Activated naive CD4-positive, alpha-beta T cell (primary cell): ENCODE measurements around the gene FAM53B.

Experiments
- DNase-seq, 4 experiments: peaks; one replicate each; lab custom pipeline; 2025; lab: John Stamatoyannopoulos, UW

The FAM53B gene

DNA sequence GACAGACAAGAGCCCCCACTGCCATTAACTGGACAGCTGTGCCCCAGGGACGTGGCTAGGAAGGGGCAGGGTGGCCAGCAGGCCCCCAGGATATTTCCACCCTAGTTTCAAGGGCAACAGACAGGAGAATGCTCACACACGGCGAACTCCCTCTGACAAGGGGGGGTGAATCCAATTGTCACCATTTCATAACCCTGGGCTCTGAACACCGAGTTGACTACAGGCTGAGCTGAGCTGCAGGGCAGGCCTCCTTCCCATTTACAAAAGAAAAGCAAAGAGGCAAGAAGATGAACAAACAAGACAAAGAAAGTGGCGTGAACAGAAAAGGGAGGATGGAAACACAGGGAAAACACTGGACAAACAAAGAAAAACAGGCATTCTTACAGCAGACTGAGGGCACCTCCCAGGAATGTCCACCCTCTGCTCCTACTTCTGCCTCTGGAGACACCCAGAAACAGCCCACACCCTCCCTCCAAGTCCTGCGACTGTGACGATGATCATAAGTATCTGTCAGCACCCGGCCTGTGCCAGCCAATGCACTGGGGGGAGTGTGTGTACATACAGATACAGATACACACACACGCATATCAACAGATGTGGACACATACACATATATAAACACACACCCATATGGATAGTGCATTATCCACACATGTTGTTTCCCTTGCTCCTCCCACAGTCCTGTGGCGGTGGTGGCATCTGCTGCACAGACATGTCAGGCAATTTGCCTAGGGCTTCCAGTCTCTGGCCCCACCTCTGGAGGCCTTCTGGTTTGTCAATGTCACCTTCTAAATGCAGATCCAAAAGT is 66.2 kb downstream of the FAM53B start:
- DNase-seq: no peak

DNA sequence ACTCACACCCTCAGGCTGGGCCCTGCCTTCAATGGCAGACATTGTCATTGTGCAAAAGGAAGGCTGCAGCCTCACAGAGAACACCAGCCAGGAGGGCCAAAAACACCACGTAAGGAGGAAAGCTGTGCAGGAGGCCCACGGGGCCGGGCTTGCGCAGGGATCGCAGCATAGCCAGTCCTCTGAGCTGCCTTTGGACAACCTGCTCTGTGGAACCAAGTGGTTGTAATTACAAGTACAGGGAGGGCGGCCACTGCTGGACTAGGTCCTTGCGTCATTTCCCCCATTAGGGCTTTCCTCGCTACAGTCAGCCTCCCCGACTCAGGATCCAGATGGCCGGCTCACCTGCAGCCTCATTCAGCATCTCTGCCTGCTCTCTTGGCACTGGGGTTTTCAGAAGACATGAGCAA is 66.9 kb downstream of the FAM53B start:
- no peak for DNase-seq

DNA sequence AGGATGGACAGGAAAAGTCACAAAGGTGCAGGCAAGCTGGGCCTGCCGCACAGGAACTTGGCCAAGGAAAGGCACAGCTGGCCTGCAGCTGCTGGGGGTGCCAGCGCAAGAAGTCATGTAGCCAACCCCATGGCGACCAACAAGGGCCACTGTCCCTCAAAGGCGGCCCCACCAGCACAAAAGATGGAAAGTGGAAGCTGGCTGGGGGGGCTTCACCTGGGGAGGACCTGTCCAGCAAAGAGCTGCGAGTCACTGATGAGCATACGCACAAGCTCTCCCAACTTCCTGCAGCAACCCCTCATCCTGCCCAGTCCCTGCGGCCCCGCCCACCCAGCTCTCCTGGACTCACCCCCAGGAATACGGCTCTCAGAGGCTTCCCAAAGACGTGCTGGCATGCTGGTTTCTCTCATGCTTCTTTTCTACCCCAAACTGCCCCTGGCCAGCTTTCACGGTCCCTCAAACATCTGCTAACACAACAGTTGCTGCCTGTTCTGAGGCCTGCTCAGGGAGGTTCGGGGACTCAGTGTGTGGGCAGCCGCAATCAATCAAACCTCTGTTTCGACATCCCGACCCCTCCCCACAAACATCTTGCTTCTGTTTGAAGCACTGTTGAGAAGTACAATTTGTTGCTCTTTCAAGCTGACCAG is 67.6 kb downstream of the FAM53B start:
- DNase-seq: no peak

DNA sequence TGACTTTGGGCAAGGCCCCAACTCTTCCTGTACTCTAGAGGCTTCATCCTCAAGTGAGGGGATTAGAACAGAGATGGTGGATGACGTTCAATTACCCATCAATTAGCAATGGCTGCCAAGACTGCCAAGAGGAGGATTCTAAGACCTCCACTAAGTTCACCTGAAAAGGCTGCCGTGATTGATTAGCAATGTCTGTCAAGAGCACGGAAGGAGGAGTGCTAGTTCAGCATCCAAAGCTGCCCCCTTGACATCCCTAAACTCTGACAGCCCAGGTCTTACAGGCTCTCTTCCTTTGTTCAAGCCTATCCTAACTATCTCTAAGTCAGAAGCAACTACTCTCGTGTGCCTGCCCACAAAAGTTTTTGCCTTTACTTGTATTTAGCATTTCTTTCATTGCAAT is 68.4 kb downstream of the FAM53B start:
- no peak for DNase-seq

DNA sequence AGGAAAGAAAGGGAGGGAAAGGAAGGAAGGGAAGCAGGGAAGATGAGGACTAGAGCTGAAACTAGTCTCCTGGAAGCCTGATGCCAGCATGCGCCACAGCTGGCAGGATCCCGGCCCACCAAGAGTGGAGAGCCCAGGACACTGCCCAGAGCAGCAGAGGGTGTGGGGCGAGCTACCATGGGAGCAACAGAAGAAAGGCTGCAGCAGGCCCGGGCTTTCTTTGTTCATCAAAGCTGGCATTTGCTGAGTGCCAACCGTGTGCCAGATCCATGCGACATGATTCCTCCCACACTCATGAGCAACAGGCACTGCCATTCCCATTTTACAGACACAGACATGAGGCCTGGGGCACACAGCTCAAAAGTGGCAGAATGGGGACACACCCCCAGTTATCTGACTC is 68.9 kb downstream of the FAM53B start:
- no peak for DNase-seq

DNA sequence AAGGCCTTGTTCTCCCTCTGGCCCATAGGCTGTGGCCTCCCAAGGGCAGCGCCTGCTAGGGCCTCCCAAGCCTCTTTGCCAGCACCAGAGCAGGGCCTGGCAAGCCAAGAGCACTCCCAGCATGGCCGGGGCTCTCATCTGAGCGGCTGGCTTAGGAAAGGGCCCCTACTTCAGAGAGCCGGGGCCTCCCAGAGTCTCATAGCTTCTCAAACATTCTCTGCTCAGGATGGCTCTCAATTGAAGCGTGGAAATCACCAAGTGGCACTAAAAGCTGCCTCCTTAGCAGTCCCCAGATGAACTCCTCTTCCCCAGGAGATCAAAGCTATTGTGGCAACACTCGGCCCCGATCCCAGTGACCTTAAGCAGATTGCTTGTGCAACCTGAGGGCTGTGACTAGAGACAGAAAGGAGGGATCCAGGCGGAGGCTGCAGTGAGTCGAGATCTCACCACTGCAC is 69.4 kb downstream of the FAM53B start:
- DNase-seq: no peak

DNA sequence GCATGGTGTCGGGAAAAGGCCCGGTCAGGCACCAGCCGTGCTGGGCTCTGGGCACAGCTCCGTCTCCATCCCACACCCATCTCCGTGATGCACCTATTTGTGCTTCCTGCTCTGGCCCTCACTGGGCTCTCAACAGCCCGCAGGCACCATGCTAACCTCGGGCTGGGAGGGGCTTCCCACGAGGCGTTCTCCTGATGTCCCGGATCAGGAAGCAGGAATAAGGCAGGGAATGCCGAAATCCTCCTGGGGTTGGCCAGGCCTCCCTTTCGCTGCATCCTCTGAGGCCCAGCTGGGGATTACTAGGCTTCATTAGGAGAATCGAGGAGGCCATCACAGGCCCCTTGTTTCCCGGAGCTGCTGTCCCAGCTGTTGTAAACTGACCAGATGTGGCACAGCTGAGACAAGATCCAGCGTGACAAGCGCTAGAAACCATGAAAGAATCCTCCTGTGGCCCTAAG is 72.0 kb downstream of the FAM53B start:
- no peak for DNase-seq

DNA sequence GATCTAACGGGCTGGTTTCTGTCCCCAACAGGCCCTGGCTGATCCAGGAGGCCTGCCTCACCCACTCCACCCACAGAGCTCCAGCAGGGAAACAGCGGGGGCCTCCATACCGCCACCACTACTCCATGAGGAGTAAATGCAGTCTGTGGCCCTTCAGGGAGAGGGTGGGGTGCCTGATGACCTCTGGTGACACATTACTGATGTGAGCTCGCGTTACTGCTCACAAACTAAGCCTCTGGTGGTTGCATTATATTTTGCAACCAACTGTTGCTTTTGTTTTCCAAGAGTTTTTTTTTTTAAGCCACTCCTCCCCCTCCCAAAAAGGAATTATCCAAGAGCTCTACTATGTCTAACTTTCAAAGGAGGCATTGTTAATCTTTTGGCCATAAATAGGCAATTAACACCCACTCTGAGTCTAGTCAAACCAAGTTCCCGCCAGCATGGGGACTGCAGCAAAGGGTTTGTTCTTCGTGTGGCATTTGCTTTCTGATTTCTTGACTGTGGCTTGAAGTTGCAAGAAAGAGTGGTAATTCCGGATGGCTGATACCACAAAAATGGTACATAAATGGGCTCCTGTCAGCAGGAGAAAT is 72.6 kb downstream of the FAM53B start:
- DNase-seq: no peak

DNA sequence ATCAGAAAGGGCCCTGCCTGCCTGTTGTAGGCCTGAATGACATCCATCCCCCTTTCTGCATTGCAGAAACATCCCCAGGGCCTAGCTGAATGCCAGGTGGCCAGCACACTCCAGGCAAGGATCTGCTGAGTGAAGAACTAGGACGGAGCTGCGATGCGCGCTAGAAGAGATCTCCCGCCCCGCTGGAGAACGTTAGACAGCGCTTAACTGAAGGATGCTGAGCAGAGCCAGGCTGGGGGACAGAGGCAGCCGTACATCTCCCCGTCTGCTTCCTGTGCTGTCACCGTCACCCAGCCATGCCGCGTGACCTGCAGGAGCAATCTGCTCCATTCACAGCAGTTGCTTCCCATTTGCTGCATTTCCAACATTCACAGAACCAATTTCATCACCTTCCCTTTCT is 73.3 kb downstream of the FAM53B start:
- peak in 2 of 4 experiments; percentile 12 to 38 for DNase-seq

DNA sequence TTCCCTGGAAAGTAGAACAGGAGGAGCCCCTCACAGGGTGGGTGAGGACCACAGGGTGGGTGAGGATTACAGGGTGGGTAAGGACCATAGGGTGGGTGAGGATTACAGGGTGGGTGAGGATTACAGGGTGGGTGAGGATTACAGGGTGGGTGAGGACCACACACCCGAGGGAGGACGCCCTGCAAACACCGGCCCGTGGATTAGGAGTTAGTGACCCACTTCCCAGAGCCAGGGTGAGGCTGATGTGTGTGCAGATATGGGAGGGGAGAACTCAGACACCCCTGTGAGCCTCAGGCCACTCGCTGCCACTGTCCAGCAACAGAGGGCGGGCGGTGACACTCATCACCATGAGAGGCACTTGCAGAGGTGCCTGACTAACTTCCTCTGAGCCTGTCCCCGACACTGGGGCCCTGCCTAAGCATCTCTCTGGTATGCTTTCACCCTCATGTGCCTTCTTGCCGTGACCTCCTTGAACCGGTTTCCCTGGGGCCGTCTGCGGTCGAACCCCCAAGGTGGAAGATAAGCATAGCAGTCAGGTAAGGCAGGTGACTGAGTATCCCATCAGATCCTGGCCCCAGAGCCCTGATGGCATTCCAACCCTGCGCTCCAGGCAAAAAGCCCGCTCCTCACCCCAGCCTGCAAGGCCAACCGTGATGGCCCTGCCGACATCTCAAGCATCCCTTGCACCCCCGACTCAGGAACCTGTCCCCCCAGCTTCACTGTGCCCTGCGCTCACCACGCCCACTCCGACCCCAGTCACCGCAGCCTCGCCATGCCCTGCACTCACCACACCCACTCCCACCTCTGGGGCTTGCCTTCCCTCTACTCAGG is 74.1 kb downstream of the FAM53B start:
- DNase-seq: no peak

DNA sequence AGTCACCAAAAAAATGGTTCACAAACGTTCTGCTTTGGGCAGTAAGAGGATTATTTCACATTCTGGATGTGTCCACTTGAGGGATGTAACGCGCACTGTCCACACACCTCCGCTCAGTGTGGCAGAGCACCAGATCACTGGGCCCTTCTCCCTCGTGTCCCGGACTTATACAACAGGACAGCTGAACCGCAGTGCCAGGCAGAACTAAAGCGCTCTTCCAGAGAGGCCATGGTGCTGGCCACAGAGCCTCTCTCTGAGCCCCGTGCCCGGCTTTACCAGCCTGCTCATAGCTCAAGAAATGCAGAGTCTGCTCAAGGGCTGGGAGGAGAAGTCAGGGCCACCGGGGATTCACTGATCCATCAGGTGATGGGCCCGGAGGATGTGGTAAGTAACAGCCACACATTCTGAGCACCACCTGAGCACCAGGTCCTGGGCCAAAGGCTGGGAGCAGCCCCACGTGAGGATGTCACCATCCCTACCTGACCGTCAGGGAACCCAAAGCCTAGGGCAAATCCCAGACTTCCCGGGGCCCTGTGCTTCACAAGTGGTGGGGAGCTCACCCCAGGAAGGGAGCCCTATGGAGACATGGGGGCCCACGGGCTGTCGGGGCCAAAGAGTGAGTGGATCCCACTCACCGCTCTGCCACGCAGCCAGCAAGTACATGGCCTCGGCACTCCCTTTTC is 74.9 kb downstream of the FAM53B start:
- no peak for DNase-seq

DNA sequence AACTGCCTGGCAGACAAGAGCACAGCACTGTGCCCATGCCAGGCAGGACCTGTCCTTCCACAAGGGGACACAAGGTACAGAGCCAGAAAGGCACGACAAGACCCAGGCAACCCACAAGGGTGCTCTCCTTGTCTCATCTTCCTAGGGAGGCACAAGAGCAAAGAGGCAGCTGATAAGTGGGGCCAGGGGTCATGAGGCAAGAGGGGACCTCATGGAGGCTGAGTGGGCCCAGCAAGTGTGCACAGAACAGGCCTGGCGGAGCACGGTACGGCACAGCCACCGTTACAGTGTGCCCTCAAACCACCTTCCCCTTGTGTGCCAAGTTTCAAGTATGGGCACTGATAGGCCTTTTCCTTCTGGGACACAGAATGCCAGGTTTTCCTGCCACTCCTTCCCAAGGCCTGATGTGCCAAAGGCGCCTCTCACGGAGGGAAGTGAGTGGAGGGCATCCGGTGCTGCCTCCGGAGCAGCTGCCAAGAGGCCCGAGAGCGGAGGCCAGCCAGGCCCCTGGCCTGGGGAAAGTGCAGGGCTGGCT is 75.6 kb downstream of the FAM53B start:
- DNase-seq: no peak

DNA sequence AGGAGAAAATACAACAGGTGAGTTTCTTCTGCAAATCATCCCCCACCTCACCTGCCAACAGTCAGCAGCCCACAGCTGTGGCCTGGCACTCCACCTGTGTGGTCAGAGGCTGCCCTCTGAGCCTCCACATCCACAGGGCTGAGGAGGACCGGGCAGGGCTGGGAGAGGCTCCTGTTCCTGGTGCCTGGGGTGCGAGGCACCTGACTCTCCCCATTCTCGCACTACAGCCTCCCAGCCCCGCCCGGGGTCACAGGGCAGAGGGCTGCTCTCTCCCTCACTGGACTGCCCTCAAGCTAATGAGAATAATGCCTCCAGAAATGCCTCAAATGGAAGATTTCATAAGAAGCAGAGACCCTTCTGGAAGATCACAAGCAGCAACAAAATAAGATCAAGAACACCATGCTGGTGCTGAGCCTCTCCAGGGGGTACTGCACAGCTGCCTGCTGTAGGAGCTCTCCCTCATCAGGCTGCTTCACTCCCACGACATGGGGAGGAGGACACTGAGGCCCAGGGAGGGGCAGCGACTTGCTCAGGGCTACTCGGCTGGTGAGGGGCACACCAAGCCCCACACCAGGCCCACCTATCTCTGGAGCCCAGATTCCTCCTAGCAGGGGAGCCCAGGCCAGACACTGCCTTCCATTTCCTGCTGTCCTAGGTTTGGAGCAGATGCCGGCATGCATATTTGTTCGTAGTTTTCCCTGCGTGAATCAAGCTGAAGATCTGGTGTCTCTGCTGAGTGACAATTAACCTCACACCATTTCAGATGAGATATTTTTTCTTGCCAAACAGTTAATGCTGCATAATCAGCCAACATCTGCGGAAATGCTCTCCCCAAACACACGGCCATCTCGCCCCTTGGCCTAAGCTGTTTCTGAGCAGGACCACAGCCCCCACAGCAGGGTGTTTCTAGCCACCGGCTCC is 76.5 kb downstream of the FAM53B start:
- DNase-seq: no peak

DNA sequence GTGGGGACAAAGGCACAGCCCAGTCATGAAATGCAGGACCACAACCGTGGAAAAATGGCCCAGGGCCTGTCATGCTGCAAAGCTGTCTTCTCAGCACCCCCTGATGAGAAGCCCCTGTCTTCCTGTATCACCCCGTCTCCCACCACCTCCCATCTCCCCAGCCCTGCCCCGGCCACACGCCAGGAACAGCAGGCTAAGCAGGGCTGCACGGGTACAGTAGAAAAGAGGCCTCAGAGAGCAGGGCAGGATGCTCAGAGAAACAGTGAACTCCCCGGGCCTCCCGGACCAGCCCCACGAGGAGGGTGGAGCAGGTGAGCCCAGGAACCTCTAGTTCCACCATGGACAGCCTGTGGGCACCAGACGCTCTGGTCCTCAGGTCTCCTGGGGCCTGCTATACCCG is 77.7 kb downstream of the FAM53B start:
- no peak for DNase-seq

DNA sequence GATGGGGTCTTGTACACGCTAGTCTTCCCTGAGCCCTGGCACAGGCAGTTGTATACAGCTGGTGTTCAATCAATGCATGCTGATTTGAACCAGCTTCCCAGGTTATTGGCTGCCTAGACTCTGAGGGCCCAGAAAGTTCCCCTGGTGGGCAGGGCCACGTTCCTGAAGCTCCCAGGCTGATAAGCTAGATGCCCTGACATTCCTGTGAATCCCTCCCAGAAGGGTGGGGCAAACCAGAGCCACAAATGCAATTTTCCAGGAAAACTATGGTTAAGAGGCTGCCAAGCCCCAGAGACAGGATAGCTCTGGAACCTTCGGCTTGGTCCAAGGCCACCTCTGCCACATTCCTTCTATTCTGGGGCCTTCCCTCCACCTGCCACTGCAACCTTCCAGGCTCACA is 78.2 kb downstream of the FAM53B start:
- no peak for DNase-seq

DNA sequence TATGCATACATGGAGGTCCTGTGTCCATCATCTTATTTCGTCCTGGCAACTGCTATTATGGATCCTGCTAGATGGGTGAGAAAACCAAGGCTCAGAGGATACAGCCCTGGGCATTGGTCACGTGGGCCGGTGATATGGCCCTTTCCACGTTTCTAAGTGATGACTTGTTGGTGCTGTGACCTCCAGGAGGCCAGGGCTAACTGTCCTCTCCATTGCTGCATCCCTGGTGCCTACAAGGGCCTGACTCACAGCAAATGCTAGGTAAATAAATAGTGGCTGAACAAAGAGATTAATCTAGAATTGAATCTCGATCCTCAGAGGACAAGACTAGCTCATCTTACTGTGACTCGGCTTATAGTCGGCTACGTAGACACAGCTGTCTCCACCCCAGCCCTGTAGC is 78.6 kb downstream of the FAM53B start:
- DNase-seq: no peak

DNA sequence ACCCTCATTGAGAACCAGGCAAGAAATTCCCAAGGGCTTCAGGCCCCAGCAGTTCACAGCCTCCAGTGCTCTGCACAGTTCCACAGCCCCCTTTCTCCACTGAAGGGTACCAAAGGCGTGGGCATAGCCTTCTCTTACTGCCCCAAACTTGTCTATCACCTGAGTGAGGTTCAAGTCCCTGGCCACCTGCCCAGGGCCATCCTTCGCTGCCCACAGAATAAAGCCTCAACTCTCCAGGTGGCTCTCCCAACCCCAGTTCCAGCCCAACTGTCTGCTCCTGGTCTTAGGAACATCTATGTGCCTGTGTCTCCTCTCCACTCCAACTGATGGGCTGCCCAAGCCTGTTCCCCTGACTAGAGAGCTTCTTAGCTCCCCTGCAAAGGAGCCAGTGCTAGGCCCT is 79.1 kb downstream of the FAM53B start:
- no peak for DNase-seq

DNA sequence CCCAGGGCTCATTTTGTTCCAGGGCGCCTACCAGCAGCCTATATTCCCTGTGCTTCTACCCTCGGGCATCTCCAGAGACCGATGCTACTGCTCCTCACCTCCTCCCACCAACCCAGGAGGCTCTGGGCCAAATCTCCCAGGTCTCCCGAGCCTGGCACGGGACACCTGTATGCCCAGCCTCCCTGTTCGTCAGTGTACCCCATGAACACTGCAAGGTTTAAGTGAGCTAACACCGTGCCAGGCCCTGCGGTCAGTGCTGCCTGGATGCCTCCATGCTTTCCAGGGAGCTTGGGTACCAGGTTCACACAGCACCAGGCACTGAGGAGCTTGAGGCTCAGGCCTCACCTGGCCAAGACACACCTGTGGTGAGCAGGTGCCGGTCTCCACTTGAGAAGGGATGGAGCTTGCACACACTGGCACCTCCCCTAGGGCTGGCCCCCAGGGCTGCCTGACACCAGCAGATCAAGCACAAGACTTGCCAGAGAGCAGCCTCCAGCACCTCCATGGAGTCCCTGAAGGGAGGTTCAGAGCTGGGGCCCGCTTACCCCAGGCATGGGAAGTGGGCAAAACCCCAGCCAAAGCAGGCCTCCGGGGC is 80.3 kb downstream of the FAM53B start:
- DNase-seq: no peak

DNA sequence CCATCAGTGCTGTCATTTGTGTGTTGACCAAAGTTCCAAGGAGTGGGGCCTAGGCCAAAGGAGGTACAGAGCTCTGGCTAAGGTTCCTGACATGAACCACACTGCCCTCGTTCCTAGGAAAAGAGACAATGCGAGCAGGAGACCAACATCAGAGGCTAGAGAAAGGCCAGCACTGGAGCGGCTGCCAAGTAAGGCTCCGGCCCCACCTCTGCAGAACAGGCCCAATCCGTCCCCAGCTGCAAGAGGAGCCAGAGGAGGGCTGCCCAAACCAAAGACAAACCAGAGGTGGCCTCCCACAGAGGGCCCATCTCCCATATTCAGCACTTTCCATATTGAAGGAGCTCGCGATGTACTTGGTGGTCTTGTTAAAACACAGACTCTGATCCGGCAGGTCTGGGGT is 81.0 kb downstream of the FAM53B start:
- no peak for DNase-seq

DNA sequence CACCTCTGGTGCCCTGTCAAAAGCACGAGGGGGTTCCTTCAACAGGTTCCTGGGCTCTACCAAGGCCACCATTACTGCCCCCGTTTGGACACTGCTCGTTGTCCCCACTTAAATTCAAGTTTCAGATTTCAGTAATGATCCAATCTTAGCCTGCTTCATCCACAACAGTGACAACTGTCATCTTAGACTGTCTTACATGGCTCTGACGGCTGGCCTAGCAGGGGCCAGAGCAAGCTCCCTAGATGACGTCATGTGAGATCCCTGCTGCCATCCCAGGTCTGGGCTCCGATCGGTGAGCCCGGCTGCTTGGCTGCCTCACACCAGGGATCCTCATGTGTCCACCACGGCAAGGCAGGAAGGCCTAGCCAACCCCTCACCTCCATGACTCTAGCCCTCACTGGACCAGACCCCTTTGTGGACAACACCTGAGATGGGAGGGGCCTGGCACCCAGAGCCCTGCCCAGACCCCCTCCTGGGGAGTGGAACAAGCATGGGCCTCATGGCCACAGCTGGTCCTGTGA is 82.5 kb downstream of the FAM53B start:
- DNase-seq: no peak
